ENCODE results near the gene UIMC1. TPM values are rescaled to one million over a fixed set of nuclear protein-coding genes. Genes with fewer than 3 reads are reported as not detected.

Gene UIMC1
- total RNA-seq, 1 experiment from 2014 or later, result 53.0 TPM

- no peak overlapping the region for H2BK12ac ChIP-seq (ENCODE audit: insufficient read length, low read depth, low read length)
- no peak overlapping the region for H2BK120ac ChIP-seq (ENCODE audit: low read depth, low read length, poor library complexity, severe bottlenecking)
- no peak overlapping the region for H3K4ac ChIP-seq (ENCODE audit: low read depth, low read length)
- no peaks in the 10 kb centered on the region for H3K23me2 ChIP-seq (ENCODE audit: insufficient read length, low read depth, low read length, poor library complexity, severe bottlenecking)
- no peak overlapping the region for H4K5ac ChIP-seq (ENCODE audit: insufficient read length, low read depth, low read length)
- no peak overlapping the region for H3T11ph ChIP-seq (ENCODE audit: low read length)
- no peaks in the 10 kb centered on the region for H3K27me3 ChIP-seq (ENCODE audit: insufficient read depth, low read length)
- no peak overlapping the region for H3K18ac ChIP-seq (ENCODE audit: insufficient read length, low read depth, low read length)
- no peaks in the 10 kb centered on the region for H3K79me1 ChIP-seq (ENCODE audit: insufficient read depth, low read depth, low read length, poor library complexity, severe bottlenecking)
- peaks cover 4% of the 10 kb centered on the region for H3K27me3 Mint-ChIP-seq (ENCODE audit: low read depth)
- no peak overlapping the region for H3K27ac Mint-ChIP-seq
- no peaks in the 10 kb centered on the region for H3K36me3 Mint-ChIP-seq (ENCODE audit: insufficient read depth in 1 of 3, low read depth in 3 of 3)
- no peak overlapping the region for H2AFZ ChIP-seq (ENCODE audit: low read length)
- H2AK5ac ChIP-seq (ENCODE audit: insufficient read length, low read length), result no peak overlapping the region
- WGBS (ENCODE audit: extremely low coverage, insufficient read length, low lambda C conversion rate), result no CpG with 5 or more reads among the region's 16 CpGs
- no peak overlapping the region for H2BK20ac ChIP-seq (ENCODE audit: low read depth, low read length, poor library complexity, severe bottlenecking)
- H3K56ac ChIP-seq (ENCODE audit: insufficient read length, low read depth, low read length), result no peak overlapping the region
- H4K91ac ChIP-seq (ENCODE audit: insufficient read length, low read depth, low read length), result no peak overlapping the region
- H3K9me3 ChIP-seq (ENCODE audit: control insufficient read depth, low read depth, low read length), result no peaks in the 10 kb centered on the region
- no peak overlapping the region for H2BK5ac ChIP-seq (ENCODE audit: insufficient read length, low read length)
- H3K9ac ChIP-seq (ENCODE audit: extremely low read depth, insufficient read length, low read length), result no peak overlapping the region
- peaks cover 4% of the 10 kb centered on the region for H4K20me1 ChIP-seq (ENCODE audit: control insufficient read depth, insufficient read depth, insufficient read length)
- H3K4me3 Mint-ChIP-seq, result peak overlapping the region in 1 of 2 experiments; percentile 15; a peak in 1 of 5 replicates
- TF ChIP-seq CTCF (conservative IDR thresholded peaks at IDR 0.05), result no peak
- no peaks in the 10 kb centered on the region for H3K79me2 ChIP-seq (ENCODE audit: insufficient read depth, low read length)
- no peak for DNase-seq
- no peak overlapping the region for H3K23ac ChIP-seq (ENCODE audit: insufficient read length, low read depth, low read length)
- H2BK15ac ChIP-seq (ENCODE audit: low read depth, low read length), result no peak overlapping the region
- H3K27ac ChIP-seq (ENCODE audit: insufficient read length, low read depth, low read length), result no peak overlapping the region
- H3K14ac ChIP-seq (ENCODE audit: insufficient read depth, low read length), result no peak overlapping the region
- H4K8ac ChIP-seq (replicated peaks; ENCODE audit: insufficient read length, low read depth, low read length), result no peak overlapping the region
- H3K9me3 Mint-ChIP-seq, result no peaks in the 10 kb centered on the region
- peaks cover 27 to 46% of the 10 kb centered on the region in 2 experiments for H3K4me1 Mint-ChIP-seq
- peaks cover 4% of the 10 kb centered on the region; the same call in 1 of the 2 replicates for H3K4me1 ChIP-seq (ENCODE audit: insufficient read depth, low read length)
- H3K4me2 ChIP-seq (ENCODE audit: insufficient read depth, insufficient read length, low read length), result no peak overlapping the region
These were observed 139.8 kb downstream of the UIMC1 start for GRCh38 chr5:176866707-176867310.

Measured in H9 (cell line).